Duodenal mucosa (tissue), 2 donors: Measurements from ENCODE around the gene TSSC4.
A peak's percentile ranks its signal among the peaks of the same experiment; 100 is the strongest.

Source experiments
- H3K27ac ChIP-seq: one replicate; pipeline ENCODE4 v1.7.0; 2013; ENCODE audit warnings: low read depth, low read length
- H3K27me3 ChIP-seq, 2 donors: one replicate each; pipeline ENCODE4 v1.7.0; 2013; ENCODE audit warnings: low read length in 2 of 2, control low read depth in 1 of 2; ENCODE audit not compliant: insufficient read depth in 2 of 2, control insufficient read depth in 1 of 2
- H3K36me3 ChIP-seq, 2 donors: one replicate each; pipeline ENCODE4 v1.7.0; 2013; ENCODE audit warnings: low read length in 2 of 2, control low read depth in 1 of 2; ENCODE audit not compliant: insufficient read depth in 2 of 2, control insufficient read depth in 1 of 2
- H3K4me1 ChIP-seq, 2 donors: one replicate each; pipeline ENCODE4 v1.7.0; 2013; ENCODE audit warnings: low read length in 2 of 2, control low read depth in 1 of 2; ENCODE audit not compliant: insufficient read depth in 2 of 2, control insufficient read depth in 1 of 2
- H3K4me3 ChIP-seq, 2 donors: one replicate each; pipeline ENCODE4 v1.7.0; 2013; ENCODE audit warnings: low read length in 2 of 2, low read depth in 1 of 2
- H3K9ac ChIP-seq, 2 donors: one replicate each; pipeline ENCODE4 v1.7.0; 2013; ENCODE audit warnings: low read length in 2 of 2, low read depth in 1 of 2
- H3K9me3 ChIP-seq, 2 donors: one replicate each; pipeline ENCODE4 v1.7.0; 2013; ENCODE audit warnings: low read length in 2 of 2, control low read depth in 1 of 2; ENCODE audit not compliant: control insufficient read depth in 1 of 2

The TSSC4 gene

GRCh38 chr11:2393111-2393868 is 7.3 kb upstream of the TSSC4 start:
- no peak overlapping the region for H3K4me3 ChIP-seq
- H3K27ac ChIP-seq: no peak overlapping the region
- H3K9ac ChIP-seq: no peak overlapping the region
- H3K4me1 ChIP-seq: peaks cover 17 to 20% of the 10 kb centered on the region in 2 donors
- H3K36me3 ChIP-seq: peaks cover 6 to 27% of the 10 kb centered on the region in 2 donors
- no peaks in the 10 kb centered on the region for H3K27me3 ChIP-seq
- H3K9me3 ChIP-seq: no peaks in the 10 kb centered on the region

- H3K4me1 ChIP-seq: peaks cover 14 to 19% of the 10 kb centered on the region in 2 donors
- peaks cover 6 to 27% of the 10 kb centered on the region in 2 donors for H3K36me3 ChIP-seq
- no peak overlapping the region for H3K27ac ChIP-seq
- no peaks in the 10 kb centered on the region for H3K9me3 ChIP-seq
- no peak overlapping the region for H3K4me3 ChIP-seq
- no peak overlapping the region for H3K9ac ChIP-seq
- H3K27me3 ChIP-seq: no peaks in the 10 kb centered on the region
Measured at GRCh38 chr11:2393941-2394817, 6.4 kb upstream of the TSSC4 start.

GRCh38 chr11:2394818-2395105 is 5.8 kb upstream of the TSSC4 start:
- Histone ChIP-seq H3K27me3 (no peaks in the 10 kb centered on the region), H3K9ac (no peak overlapping the region), H3K4me1 (peaks cover 12 to 21% of the 10 kb centered on the region in 2 donors), H3K27ac (no peak overlapping the region), H3K4me3 (no peak overlapping the region), H3K9me3 (no peaks in the 10 kb centered on the region), H3K36me3 (peaks cover 6 to 27% of the 10 kb centered on the region in 2 donors)

DNA sequence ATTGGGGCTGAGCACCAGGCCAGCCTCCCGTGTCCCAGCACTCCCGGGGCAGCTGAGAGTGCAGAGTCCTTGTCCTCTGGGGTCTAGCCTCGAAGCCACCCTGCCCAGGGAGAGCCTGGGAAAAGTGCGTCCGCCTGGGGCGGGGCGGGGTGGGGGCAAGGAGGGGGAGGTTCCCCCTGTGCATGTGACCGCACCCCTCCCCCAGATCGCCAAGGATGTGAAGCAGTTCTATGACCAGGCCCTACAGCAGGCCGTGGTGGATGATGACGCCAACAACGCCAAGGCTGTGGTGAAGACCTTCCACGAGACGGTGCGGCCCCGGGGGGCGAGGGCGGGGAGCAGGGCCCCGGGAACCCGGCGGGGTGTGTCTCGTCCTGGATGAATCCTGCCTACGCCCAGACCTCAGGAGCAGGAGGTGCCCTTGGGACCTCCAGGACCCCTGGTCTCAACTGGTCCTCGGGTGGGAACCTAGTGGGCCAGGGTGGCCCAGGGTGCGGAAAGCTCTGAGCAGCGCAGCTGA is 5.3 kb upstream of the TSSC4 start:
- H3K27ac ChIP-seq: no peak overlapping the region

DNA sequence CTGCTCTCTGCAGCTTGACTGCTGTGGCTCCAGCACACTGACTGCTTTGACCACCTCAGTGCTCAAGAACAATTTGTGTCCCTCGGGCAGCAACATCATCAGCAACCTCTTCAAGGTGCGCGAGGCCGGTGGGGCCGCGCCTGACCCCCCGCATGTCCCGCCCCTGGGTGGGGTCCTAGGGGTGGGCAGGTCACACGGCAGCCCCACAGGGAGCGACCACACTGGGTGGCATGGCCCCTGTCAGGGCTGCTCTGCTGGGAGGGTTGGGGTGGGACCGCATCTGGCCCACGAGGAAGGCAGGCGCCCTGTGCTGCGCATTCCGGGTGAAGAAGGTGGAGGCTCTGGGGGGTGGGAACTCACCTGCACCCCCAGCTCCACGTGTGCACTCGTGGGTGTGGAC is 4.7 kb upstream of the TSSC4 start:
- Histone ChIP-seq H3K27ac (no peak overlapping the region), H3K27me3 (no peaks in the 10 kb centered on the region), H3K4me3 (no peak overlapping the region), H3K9ac (no peak overlapping the region), H3K36me3 (peaks cover 3 to 22% of the 10 kb centered on the region in 2 donors), H3K4me1 (peaks cover 5 to 15% of the 10 kb centered on the region in 2 donors), H3K9me3 (no peaks in the 10 kb centered on the region)

More for the DNA sequence above, 5.3 kb upstream of the TSSC4 start:
- Histone ChIP-seq H3K27me3 (no peaks in the 10 kb centered on the region), H3K4me1 (peaks cover 8 to 17% of the 10 kb centered on the region in 2 donors), H3K9ac (no peak overlapping the region), H3K4me3 (no peak overlapping the region), H3K36me3 (peaks cover 5 to 25% of the 10 kb centered on the region in 2 donors), H3K9me3 (no peaks in the 10 kb centered on the region)

DNA sequence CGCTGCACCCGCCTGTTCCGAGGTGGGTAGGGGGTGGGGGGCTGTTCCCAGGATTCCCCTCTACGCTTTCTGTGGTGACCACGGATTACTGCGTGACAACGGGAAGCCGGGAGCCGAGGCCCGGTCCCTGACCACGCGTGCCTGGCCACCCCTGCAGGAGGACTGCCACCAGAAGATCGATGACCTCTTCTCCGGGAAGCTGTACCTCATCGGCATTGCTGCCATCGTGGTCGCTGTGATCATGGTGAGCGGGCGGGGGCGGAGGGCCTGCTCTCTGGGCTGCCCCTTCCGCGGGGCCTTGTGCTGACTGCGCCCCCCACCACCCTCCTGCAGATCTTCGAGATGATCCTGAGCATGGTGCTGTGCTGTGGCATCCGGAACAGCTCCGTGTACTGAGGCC is 4.1 kb upstream of the TSSC4 start:
- Histone ChIP-seq H3K9ac (no peak overlapping the region), H3K4me1 (peaks cover 9 to 18% of the 10 kb centered on the region in 2 donors), H3K36me3 (peaks cover 3 to 22% of the 10 kb centered on the region in 2 donors), H3K4me3 (no peak overlapping the region), H3K27me3 (no peaks in the 10 kb centered on the region), H3K27ac (no peak overlapping the region), H3K9me3 (no peaks in the 10 kb centered on the region)

DNA sequence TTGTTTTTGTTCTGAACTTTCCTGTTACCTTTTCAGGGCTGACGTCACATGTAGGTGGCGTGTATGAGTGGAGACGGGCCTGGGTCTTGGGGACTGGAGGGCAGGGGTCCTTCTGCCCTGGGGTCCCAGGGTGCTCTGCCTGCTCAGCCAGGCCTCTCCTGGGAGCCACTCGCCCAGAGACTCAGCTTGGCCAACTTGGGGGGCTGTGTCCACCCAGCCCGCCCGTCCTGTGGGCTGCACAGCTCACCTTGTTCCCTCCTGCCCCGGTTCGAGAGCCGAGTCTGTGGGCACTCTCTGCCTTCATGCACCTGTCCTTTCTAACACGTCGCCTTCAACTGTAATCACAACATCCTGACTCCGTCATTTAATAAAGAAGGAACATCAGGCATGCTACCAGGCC is 3.5 kb upstream of the TSSC4 start:
- Histone ChIP-seq H3K4me1 (peaks cover 14 to 24% of the 10 kb centered on the region in 2 donors), H3K27me3 (no peaks in the 10 kb centered on the region), H3K9ac (no peak overlapping the region), H3K27ac (no peak overlapping the region), H3K9me3 (no peaks in the 10 kb centered on the region), H3K4me3 (no peak overlapping the region), H3K36me3 (peaks cover 4 to 22% of the 10 kb centered on the region in 2 donors)

DNA sequence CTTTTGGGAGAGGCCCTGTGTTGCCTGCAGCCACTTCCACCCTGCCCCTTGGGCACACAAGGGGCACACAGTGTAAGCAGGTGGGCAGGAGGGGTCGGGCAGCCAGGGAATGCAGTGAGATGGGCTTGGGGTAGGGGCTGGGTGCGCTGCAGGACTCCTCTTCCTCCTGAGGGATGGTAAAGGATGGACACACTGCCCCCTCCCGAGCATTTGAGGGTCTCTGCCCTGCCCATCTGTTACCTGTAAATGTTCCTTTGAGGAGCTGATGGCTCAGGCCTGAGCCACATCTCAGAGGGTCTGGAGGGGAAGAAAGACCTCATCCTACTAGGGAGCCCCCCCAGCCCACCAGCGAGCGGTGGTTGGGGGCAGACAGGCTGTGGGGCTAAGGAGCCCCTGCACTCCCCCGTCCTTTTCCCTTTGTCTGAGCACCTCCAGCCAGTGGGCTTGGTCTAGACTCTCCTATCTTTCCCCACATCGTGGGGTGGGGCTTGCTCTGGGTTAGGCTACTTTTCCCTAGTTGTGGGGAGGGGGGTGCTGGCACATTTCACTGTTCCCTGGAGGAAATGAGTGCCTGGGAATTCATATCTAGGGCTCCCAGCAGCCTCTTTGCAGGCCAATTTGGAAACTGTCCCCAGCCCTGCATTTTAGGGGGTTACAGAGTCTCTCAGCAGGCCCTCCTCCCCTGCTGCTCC is 1.7 kb upstream of the TSSC4 start:
- Histone ChIP-seq H3K36me3 (peaks cover 14 to 37% of the 10 kb centered on the region in 2 donors), H3K4me1 (peaks cover 17 to 28% of the 10 kb centered on the region in 2 donors), H3K27ac (peak overlapping the region; percentile 97), H3K27me3 (no peaks in the 10 kb centered on the region), H3K9me3 (no peaks in the 10 kb centered on the region), H3K9ac (peak overlapping the region; percentile 95 to 100), H3K4me3 (peak overlapping the region; percentile 73 to 90)

DNA sequence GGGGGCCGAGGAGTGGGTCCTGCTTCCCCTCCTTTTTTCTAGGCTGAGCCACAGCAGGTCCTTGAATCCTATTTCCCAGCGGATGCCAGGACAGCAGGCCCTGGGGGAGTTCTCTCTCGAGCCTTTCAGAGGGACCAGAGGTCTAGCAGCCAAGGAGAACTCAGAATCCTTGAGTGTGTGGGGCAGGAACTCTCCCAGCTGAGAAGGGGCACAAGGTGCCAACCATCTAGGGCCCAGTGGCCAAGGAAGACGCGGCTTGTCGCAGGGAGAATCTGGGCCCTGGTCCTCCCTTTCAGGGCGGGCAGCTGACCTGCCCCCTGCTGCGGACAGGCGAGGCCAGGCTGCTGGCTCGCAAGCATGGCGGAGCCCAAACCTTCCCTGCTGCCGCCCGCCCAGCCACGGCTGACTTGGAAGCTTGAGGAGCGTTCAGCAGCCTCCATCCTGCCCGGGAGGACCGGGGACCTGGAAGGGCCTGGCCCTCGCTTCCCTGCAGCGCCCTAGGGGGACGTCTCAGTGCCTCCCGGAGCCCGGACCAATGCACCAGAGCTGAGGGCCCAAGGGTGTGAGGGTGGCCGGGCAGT is 972 bp upstream of the TSSC4 start:
- H3K4me3 ChIP-seq: peak overlapping the region; percentile 73 to 90

More for the DNA sequence above, 972 bp upstream of the TSSC4 start:
- Histone ChIP-seq H3K36me3 (peaks cover 14 to 36% of the 10 kb centered on the region in 2 donors), H3K9me3 (no peaks in the 10 kb centered on the region), H3K9ac (peak overlapping the region; percentile 95 to 100), H3K27ac (peak overlapping the region; percentile 97), H3K27me3 (no peaks in the 10 kb centered on the region), H3K4me1 (peaks cover 17 to 28% of the 10 kb centered on the region in 2 donors)
